Endothelial cell of umbilical vein (primary cell): Measurements from ENCODE around the gene GJA10. TPM values are rescaled to one million over a fixed set of nuclear protein-coding genes. Genes with fewer than 3 reads are reported as not detected.

Experiments used
- BruUV-seq: library from RNA; stranded (reverse); fragments of 400-500 nt; replicated peaks from 2 replicates; lab custom pipeline; 2021; lab: Mats Ljungman, UMichigan
- CTCF ChIA-PET: fragments of 300-600, 350-600 bp; sonication (Branson Sonifier 250); formaldehyde crosslinking; loops from one replicate; lab custom pipeline; 2021; ENCODE audit warnings: antibody characterized with exemption, inconsistent platforms; lab: Charles Lee
- POLR2A ChIA-PET: fragments of 300-600, 350-600 bp; sonication (Branson Sonifier 250); formaldehyde crosslinking; loops from one replicate; lab custom pipeline; 2021; ENCODE audit warnings: antibody characterized with exemption, inconsistent platforms; lab: Charles Lee
- DNase-seq: peaks from one replicate; pipeline ENCODE4 v3.0.0-alpha.2; 2011; ENCODE audit warnings: low read depth, low spot score
- FAIRE-seq: peaks from 2 replicates; lab custom pipeline; 2011; peaks lifted over from hg19 to GRCh38; lab: Jason Lieb, UNC
- H2AFZ ChIP-seq: 2 replicates; pipeline ENCODE4 v1.6.0; 2012; ENCODE audit warnings: low read depth, low read length, control low read depth, inconsistent platforms
- H3K27ac ChIP-seq: 2 replicates; pipeline ENCODE4 v1.5.1; 2011; ENCODE audit warnings: low read depth, mild to moderate bottlenecking, control low read depth, low read length, moderate library complexity; ENCODE audit not compliant: insufficient read depth
- H3K27me3 ChIP-seq, 2 experiments: 2 replicates each; pipeline versions ENCODE4 v1.6.0 to v1.6.1; 2011; ENCODE audit warnings: low read length in 2 of 2, mixed read lengths in 1 of 2; ENCODE audit not compliant: control insufficient read depth in 2 of 2, insufficient read depth in 2 of 2
- H3K36me3 ChIP-seq, 2 experiments: 2 replicates in 1 of 2; 3 replicates in 1 of 2; pipeline ENCODE4 v1.5.1; 2011; ENCODE audit warnings: low read length in 2 of 2, mild to moderate bottlenecking in 1 of 2, moderate library complexity in 1 of 2; ENCODE audit not compliant: control insufficient read depth in 2 of 2, insufficient read depth in 2 of 2; ENCODE audit errors: extremely low read depth in 1 of 2
- H3K4me1 ChIP-seq: 3 replicates; pipeline ENCODE4 v1.5.1; 2011; ENCODE audit warnings: mild to moderate bottlenecking, low read length; ENCODE audit not compliant: control insufficient read depth, insufficient read depth; ENCODE audit errors: extremely low read depth
- H3K4me2 ChIP-seq: 2 replicates; pipeline ENCODE4 v1.6.1; 2011; ENCODE audit warnings: low read length, control low read depth, mixed read lengths; ENCODE audit not compliant: insufficient read depth
- H3K4me3 ChIP-seq, 3 experiments: fragments of 200-600 bp in 1 of 3; sonication (generic), shearing (Covaris generic) in 1 of 3; replicated peaks in 1 of 3; 2 replicates each; pipeline ENCODE4 v1.5.1; 2011 to 2016; ENCODE audit warnings: control low read depth in 3 of 3, low read length in 3 of 3, mild to moderate bottlenecking in 2 of 3, inconsistent platforms in 1 of 3, low read depth in 1 of 3, moderate library complexity in 1 of 3; ENCODE audit not compliant: insufficient read depth in 1 of 3
- H3K79me2 ChIP-seq: 2 replicates; pipeline ENCODE4 v1.6.0; 2012; ENCODE audit warnings: low read length, inconsistent platforms; ENCODE audit not compliant: control insufficient read depth, insufficient read depth
- H3K9ac ChIP-seq: replicated peaks from 2 replicates; pipeline ENCODE3; 2011; ENCODE audit warnings: low read length, control low read depth; ENCODE audit not compliant: insufficient read depth; ENCODE audit errors: extremely low read depth
- H3K9me1 ChIP-seq: replicated peaks from 3 replicates; pipeline ENCODE4 v1.6.0; 2011; ENCODE audit warnings: mild to moderate bottlenecking, low read length; ENCODE audit not compliant: control insufficient read depth, insufficient read depth; ENCODE audit errors: extremely low read depth
- H3K9me3 ChIP-seq: replicated peaks from 2 replicates; pipeline ENCODE4 v1.5.1; 2012; ENCODE audit warnings: low read length, inconsistent platforms; ENCODE audit not compliant: control insufficient read depth, insufficient read depth
- H4K20me1 ChIP-seq: replicated peaks from 2 replicates; pipeline ENCODE3; 2011; ENCODE audit warnings: mild to moderate bottlenecking, low read length; ENCODE audit not compliant: control insufficient read depth, insufficient read depth; ENCODE audit errors: extremely low read depth
- CTCF ChIP-seq, 2 donors: IDR thresholded peaks; 1 replicate in 1 of 2; 2 replicates in 1 of 2; pipeline ENCODE4 v1.5.1; 2011; ENCODE audit warnings: low read length in 2 of 2, mild to moderate bottlenecking in 2 of 2, moderate library complexity in 2 of 2, control low read depth in 1 of 2, inconsistent platforms in 1 of 2, low read depth in 1 of 2; ENCODE audit not compliant: insufficient read depth in 1 of 2; ENCODE audit errors: extremely low read depth in 1 of 2
- EZH2 ChIP-seq: IDR thresholded peaks from 2 replicates; pipeline ENCODE4 v1.6.1; 2012; ENCODE audit warnings: borderline replicate concordance, low read depth, mild to moderate bottlenecking, moderate library complexity, low read length, inconsistent platforms; ENCODE audit not compliant: severe bottlenecking
- FOS ChIP-seq: IDR thresholded peaks from 2 replicates; pipeline ENCODE4 v1.6.1; 2011; ENCODE audit warnings: mild to moderate bottlenecking, low read length, moderate library complexity, borderline replicate concordance; ENCODE audit not compliant: insufficient read depth
- GATA2 ChIP-seq: IDR thresholded peaks from 2 replicates; pipeline ENCODE4 v1.7.0; 2011; ENCODE audit warnings: low read depth, mild to moderate bottlenecking, moderate library complexity, mixed read lengths, low read length; ENCODE audit not compliant: insufficient read length, insufficient read depth
- JUN ChIP-seq: IDR thresholded peaks from 2 replicates; pipeline ENCODE4 v1.6.1; 2011; ENCODE audit warnings: borderline replicate concordance, low read depth; ENCODE audit not compliant: insufficient read length, insufficient read depth
- MAX ChIP-seq: IDR thresholded peaks from 2 replicates; pipeline ENCODE4 v1.6.1; 2011; ENCODE audit not compliant: insufficient read depth, insufficient read length
- MYC ChIP-seq: IDR thresholded peaks from one replicate; pipeline ENCODE4 v1.6.1; 2011; ENCODE audit warnings: mild to moderate bottlenecking, low read depth, low read length
- POLR2A ChIP-seq: IDR thresholded peaks from 2 replicates; pipeline ENCODE4 v1.6.1; 2012; ENCODE audit warnings: low read depth, mild to moderate bottlenecking, control low read depth, low read length
- POLR2AphosphoS5 ChIP-seq: IDR thresholded peaks from 2 replicates; pipeline ENCODE4 v1.6.1; 2012; ENCODE audit warnings: low read depth, mild to moderate bottlenecking, control low read depth, low read length, moderate library complexity; ENCODE audit not compliant: insufficient read depth
- dilution Hi-C: fragments of 300-500 bp; cut with MboI; formaldehyde crosslinking; loops from one replicate; pipeline ENCODE4 v1.15.0; 2019; ENCODE audit warnings: low sequenced_read_pairs; ENCODE audit not compliant: extremely low pct_ligation_motif_present
- intact Hi-C: fragments of 100-400 bp; cut with micrococcal nuclease; formaldehyde crosslinking; loops from one replicate; pipeline ENCODE4 v1.10.0; 2022
- polyA plus RNA-seq, 4 experiments: library from polyadenylated mRNA; depleted of rRNA in 3 of 4; stranded (reverse) in 3 of 4; unstranded in 1 of 4; fragments of >200 nt; gene quantifications; 2 replicates each; pipeline versions ENCODE4 v1.2.1 to v1.2.3, GENCODE V29; 2011 to 2012; ENCODE audit warnings: missing spikeins in 1 of 4
- total RNA-seq: library from RNA; stranded (reverse); gene quantifications from 2 replicates; pipeline ENCODE4 v1.2.3, GENCODE V29; 2021

The GJA10 gene
- total and polyA plus RNA-seq, 2 donors (not counting 3 experiments of a cell fraction or from before 2014, with no cell fraction given) = not detected

GRCh38 chr6:89859744-89860143 is 34.5 kb upstream of the GJA10 start:
- FAIRE-seq (no peak), DNase-seq (no peak)
- no peaks in the 10 kb centered on the region for H3K9me1 ChIP-seq
- no TSS peak for BruUV-seq
- intact Hi-C loops = no loop called here
- no peak overlapping the region for H2AFZ ChIP-seq
- H3K79me2 ChIP-seq = no peaks in the 10 kb centered on the region
- no peak overlapping the region for H3K4me2 ChIP-seq
- peaks cover 19 to 20% of the 10 kb centered on the region in 2 experiments for H3K36me3 ChIP-seq
- no peak overlapping the region for H3K9ac ChIP-seq
- no peak for TF ChIP-seq GATA2
- no peak for TF ChIP-seq FOS
- TF ChIP-seq JUN = no peak
- TF ChIP-seq MYC = no peak
- TF ChIP-seq POLR2AphosphoS5 = no peak
- no peak for TF ChIP-seq CTCF (IDR thresholded peaks at IDR 0.05; ENCODE audit: extremely low read depth in 1 of 2, insufficient read depth in 1 of 2, low read depth in 1 of 2, low read length in 2 of 2)
- TF ChIP-seq EZH2 = no peak
- TF ChIP-seq MAX = no peak
- no peak for TF ChIP-seq POLR2A
- H3K27ac ChIP-seq = no peak overlapping the region
- CTCF ChIA-PET = no interaction called here
- H4K20me1 ChIP-seq = peaks cover 2% of the 10 kb centered on the region
- no peak overlapping the region for H3K4me3 ChIP-seq
- no peaks in the 10 kb centered on the region for H3K27me3 ChIP-seq
- H3K4me1 ChIP-seq = no peaks in the 10 kb centered on the region
- dilution Hi-C loops = no loop called here
- POLR2A ChIA-PET = no interaction called here
- H3K9me3 ChIP-seq = no peaks in the 10 kb centered on the region
